KOPT-K1 (cell line): Measurements from ENCODE around the gene ADCY3.

ENCODE experiments used
- H3K27ac ChIP-seq: fragments of 200-600 bp; sonication (generic); 2 replicates; pipeline ENCODE4 v1.5.1; 2016; ENCODE audit warnings: antibody characterized with exemption, mild to moderate bottlenecking, low read depth, low read length; ENCODE audit not compliant: poor library complexity, severe bottlenecking
- H3K36me3 ChIP-seq: fragments of 200-600 bp; sonication (generic); 2 replicates; pipeline ENCODE4 v1.5.1; 2017; ENCODE audit warnings: antibody characterized with exemption, mild to moderate bottlenecking, low read length, moderate library complexity; ENCODE audit not compliant: insufficient read depth
- H3K9me3 ChIP-seq: fragments of 200-600 bp; sonication (generic); 2 replicates; pipeline ENCODE4 v1.5.1; 2017; ENCODE audit warnings: antibody characterized with exemption, low read length, mild to moderate bottlenecking; ENCODE audit not compliant: insufficient read depth, poor library complexity, severe bottlenecking

The ADCY3 gene

DNA sequence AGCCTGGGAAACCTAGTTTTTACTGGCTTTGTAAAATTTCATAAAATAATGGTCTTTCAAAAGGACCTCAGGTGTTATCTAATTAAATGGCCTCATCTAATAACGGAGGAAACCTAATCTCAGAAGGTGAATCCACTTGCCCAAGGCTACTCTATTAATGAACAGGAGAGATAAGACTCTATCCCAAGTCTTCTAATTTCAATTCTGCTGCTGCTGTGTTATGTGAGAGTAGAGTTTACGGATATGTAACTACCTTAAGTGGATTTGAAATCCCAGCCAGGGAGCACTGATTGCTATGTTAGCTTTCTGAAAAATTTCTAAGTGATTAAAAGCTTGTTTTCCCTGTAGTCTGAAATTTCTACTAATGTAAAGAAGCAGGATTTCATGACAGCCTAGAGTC, 17.2 kb upstream of the ADCY3 start:
- Histone ChIP-seq H3K36me3 (no peaks in the 10 kb centered on the region), H3K27ac (no peak overlapping the region), H3K9me3 (no peaks in the 10 kb centered on the region)

GRCh38 chr2:24935145-24935544, 15.1 kb upstream of the ADCY3 start:
- no peak overlapping the region for H3K27ac ChIP-seq
- no peaks in the 10 kb centered on the region for H3K36me3 ChIP-seq
- no peaks in the 10 kb centered on the region for H3K9me3 ChIP-seq

GRCh38 chr2:24932715-24933114, 12.7 kb upstream of the ADCY3 start:
- H3K9me3 ChIP-seq = no peaks in the 10 kb centered on the region
- no peak overlapping the region for H3K27ac ChIP-seq
- H3K36me3 ChIP-seq = no peaks in the 10 kb centered on the region

DNA sequence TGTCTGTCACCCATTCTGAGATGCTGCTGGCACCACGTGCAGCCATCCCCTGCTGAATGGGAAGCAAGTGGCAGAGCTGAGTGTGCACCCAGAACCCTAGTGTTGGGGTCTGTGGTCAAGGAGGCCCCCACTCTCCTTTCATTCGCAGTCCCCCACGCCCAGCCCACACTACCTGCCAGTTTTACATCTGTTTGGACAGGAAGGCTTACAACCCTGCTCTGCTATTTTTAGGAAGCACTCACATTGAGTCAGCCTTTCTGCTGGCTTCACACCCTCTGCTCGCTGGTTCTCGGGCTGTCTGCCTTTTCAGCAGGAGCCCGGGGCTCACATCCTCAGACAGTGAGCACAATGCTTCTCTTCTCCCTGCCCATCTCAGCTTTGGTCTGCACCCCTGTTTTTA, 10.7 kb upstream of the ADCY3 start:
- Histone ChIP-seq H3K27ac (no peak overlapping the region), H3K9me3 (no peaks in the 10 kb centered on the region), H3K36me3 (no peaks in the 10 kb centered on the region)

GRCh38 chr2:24929230-24929629, 9.2 kb upstream of the ADCY3 start:
- H3K9me3 ChIP-seq = no peaks in the 10 kb centered on the region
- H3K36me3 ChIP-seq = no peaks in the 10 kb centered on the region
- no peak overlapping the region for H3K27ac ChIP-seq

GRCh38 chr2:24928036-24928435, 8.0 kb upstream of the ADCY3 start:
- Histone ChIP-seq H3K36me3 (no peaks in the 10 kb centered on the region), H3K9me3 (no peaks in the 10 kb centered on the region), H3K27ac (no peak overlapping the region)

GRCh38 chr2:24926602-24927252, 6.7 kb upstream of the ADCY3 start:
- Histone ChIP-seq H3K27ac (no peak overlapping the region), H3K9me3 (no peaks in the 10 kb centered on the region), H3K36me3 (no peaks in the 10 kb centered on the region)

GRCh38 chr2:24926220-24926601, 6.2 kb upstream of the ADCY3 start:
- H3K36me3 ChIP-seq = no peaks in the 10 kb centered on the region
- H3K27ac ChIP-seq = no peak overlapping the region
- H3K9me3 ChIP-seq = no peaks in the 10 kb centered on the region

- H3K36me3 ChIP-seq = no peaks in the 10 kb centered on the region
- no peaks in the 10 kb centered on the region for H3K9me3 ChIP-seq
- no peak overlapping the region for H3K27ac ChIP-seq
These were observed 5.8 kb upstream of the ADCY3 start for GRCh38 chr2:24925815-24926214.

DNA sequence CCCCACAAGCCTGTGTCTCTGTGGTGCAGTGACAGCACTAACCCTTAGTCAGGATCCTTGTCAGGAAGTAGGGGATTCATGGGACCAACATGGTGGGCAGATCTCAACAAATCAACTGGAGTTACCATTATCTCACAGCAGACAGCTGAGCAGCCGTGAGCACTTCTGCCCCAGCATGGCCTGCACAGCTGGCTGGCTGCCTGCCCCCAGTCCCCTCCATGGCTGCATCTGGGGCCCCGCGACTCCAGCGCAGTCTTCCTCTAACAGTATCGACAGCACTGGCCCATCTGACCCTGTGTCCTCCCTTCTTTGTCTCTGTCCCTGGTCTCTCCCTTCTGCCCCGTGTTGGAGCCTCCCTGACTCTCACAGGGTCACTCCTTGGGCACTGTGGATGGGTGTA, 4.7 kb upstream of the ADCY3 start:
- H3K27ac ChIP-seq = no peak overlapping the region
- no peaks in the 10 kb centered on the region for H3K9me3 ChIP-seq
- no peaks in the 10 kb centered on the region for H3K36me3 ChIP-seq

- no peaks in the 10 kb centered on the region for H3K9me3 ChIP-seq
- H3K27ac ChIP-seq = no peak overlapping the region
- no peaks in the 10 kb centered on the region for H3K36me3 ChIP-seq
These were observed 4.2 kb upstream of the ADCY3 start for GRCh38 chr2:24924266-24924665.

DNA sequence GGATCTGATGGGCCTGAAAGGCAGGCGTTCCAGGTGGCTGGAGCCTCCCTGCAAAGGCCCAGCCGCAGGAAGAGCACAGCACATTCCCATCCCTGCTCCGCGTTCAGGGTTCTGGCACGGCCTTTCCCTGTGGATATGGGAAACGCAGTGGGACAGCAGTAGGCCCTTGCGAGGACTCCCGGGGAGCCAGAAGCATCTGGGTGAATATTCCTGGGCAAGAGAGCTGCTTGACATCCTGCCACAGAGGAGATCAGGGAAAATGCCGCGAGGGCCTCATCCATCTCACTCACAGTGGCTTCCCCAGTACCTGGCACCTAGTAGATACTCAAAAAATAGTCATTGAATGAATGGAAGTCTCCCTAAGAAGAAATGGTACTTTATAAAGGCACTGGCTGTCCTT, 3.1 kb upstream of the ADCY3 start:
- H3K27ac ChIP-seq = no peak overlapping the region
- peaks cover 7% of the 10 kb centered on the region; the same call in 1 of the 2 replicates for H3K36me3 ChIP-seq
- no peaks in the 10 kb centered on the region for H3K9me3 ChIP-seq

DNA sequence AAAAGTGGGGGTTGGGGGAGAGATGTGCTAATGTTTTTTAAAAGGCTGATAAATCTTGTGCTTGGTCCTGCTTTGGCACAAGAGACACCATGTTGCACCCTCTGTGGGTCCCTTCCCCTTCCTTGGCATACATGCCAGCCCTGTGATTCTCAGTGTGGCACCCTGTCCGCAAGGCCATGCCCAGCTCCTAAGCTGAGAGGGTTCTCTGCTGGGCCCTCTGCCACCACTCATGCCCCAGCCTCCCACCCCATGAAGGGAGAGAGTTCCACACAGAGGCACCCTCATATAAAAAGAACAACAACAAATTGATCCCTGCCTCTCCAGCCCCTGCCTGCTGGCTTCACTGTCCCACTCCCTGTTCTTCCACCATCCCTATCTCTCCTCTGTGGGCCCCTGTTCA, 2.5 kb upstream of the ADCY3 start:
- no peak overlapping the region for H3K27ac ChIP-seq

GRCh38 chr2:24920809-24921441, 888 bp upstream of the ADCY3 start:
- H3K36me3 ChIP-seq = peaks cover 19% of the 10 kb centered on the region; the same call in 1 of the 2 replicates
- peak overlapping the region; percentile 22 for H3K27ac ChIP-seq
- H3K9me3 ChIP-seq = no peaks in the 10 kb centered on the region

More for the DNA sequence above, 2.5 kb upstream of the ADCY3 start:
- H3K9me3 ChIP-seq = no peaks in the 10 kb centered on the region
- peaks cover 12% of the 10 kb centered on the region; the same call in 1 of the 2 replicates for H3K36me3 ChIP-seq

- Histone ChIP-seq H3K36me3 (peaks cover 27% of the 10 kb centered on the region; the same call in 1 of the 2 replicates), H3K27ac (peak overlapping the region; percentile 49), H3K9me3 (no peaks in the 10 kb centered on the region)
These were observed 435 bp downstream of the ADCY3 start for GRCh38 chr2:24919506-24920097.

GRCh38 chr2:24919037-24919505, 966 bp downstream of the ADCY3 start:
- Histone ChIP-seq H3K27ac (peak overlapping the region; percentile 49), H3K9me3 (no peaks in the 10 kb centered on the region)

More at GRCh38 chr2:24919037-24919505, 966 bp downstream of the ADCY3 start:
- peaks cover 30% of the 10 kb centered on the region for H3K36me3 ChIP-seq
